GM18867 (cell line): ENCODE results near the gene GP9.
"Not testable (repeated sequence)": the region's sequence is repeated elsewhere in the genome, so short reads cannot be mapped to it uniquely, and the experiment has no call there.

Source experiments
- ATAC-seq: cut with Tn5 transposase; IDR thresholded peaks from one replicate; pipeline ENCODE4 v1.9.1; 2021; ENCODE audit warnings: mild to moderate bottlenecking, moderate library complexity; ENCODE audit not compliant: unreplicated experiment

GP9 gene

GRCh38 chr3:129069313-129070085 is 8.9 kb downstream of the GP9 start:
- not testable (repeated sequence) for ATAC-seq

- no peak for ATAC-seq
These were observed 9.7 kb downstream of the GP9 start for GRCh38 chr3:129070086-129070885.

GRCh38 chr3:129077222-129077621 is 16.6 kb downstream of the GP9 start:
- ATAC-seq: no peak

GRCh38 chr3:129078510-129078909 is 17.9 kb downstream of the GP9 start:
- ATAC-seq: no peak

- no peak for ATAC-seq
These were observed 20.9 kb downstream of the GP9 start for GRCh38 chr3:129081503-129081902.

- no peak for ATAC-seq
These were observed 21.4 kb downstream of the GP9 start for GRCh38 chr3:129082026-129082425.

GRCh38 chr3:129084501-129084900 is 23.9 kb downstream of the GP9 start:
- no peak for ATAC-seq

- ATAC-seq: no peak
These were observed 24.7 kb downstream of the GP9 start for GRCh38 chr3:129085165-129085715.

GRCh38 chr3:129085818-129086217 is 25.2 kb downstream of the GP9 start:
- no peak for ATAC-seq

GRCh38 chr3:129087138-129087702 is 26.6 kb downstream of the GP9 start:
- no peak for ATAC-seq

GRCh38 chr3:129087904-129088303 is 27.3 kb downstream of the GP9 start:
- not testable (repeated sequence) for ATAC-seq

- ATAC-seq: not testable (repeated sequence)
These were observed 27.7 kb downstream of the GP9 start for GRCh38 chr3:129088312-129088711.

- ATAC-seq: no peak
These were observed 34.7 kb downstream of the GP9 start for GRCh38 chr3:129095285-129095684.

- ATAC-seq: no peak
These were observed 39.7 kb downstream of the GP9 start for GRCh38 chr3:129100274-129100673.

- ATAC-seq: no peak
These were observed 41.0 kb downstream of the GP9 start for GRCh38 chr3:129101370-129102138.

GRCh38 chr3:129103296-129103695 is 42.7 kb downstream of the GP9 start:
- ATAC-seq: no peak

- no peak for ATAC-seq
These were observed 43.5 kb downstream of the GP9 start for GRCh38 chr3:129104051-129104450.

- ATAC-seq: no peak
These were observed 44.0 kb downstream of the GP9 start for GRCh38 chr3:129104498-129105079.

- no peak for ATAC-seq
These were observed 45.3 kb downstream of the GP9 start for GRCh38 chr3:129105862-129106261.

- ATAC-seq: no peak
These were observed 45.7 kb downstream of the GP9 start for GRCh38 chr3:129106320-129106719.
